Breast epithelium (tissue), 3 donors: ENCODE results near the gene FRG1.
"Not testable (repeated sequence)": the region's sequence is repeated elsewhere in the genome, so short reads cannot be mapped to it uniquely, and the experiment has no call there.

ENCODE experiments used
- POLR2A ChIP-seq: fragments of 450-650 bp; IDR thresholded peaks from one replicate; pipeline ENCODE4 v1.6.1; 2016; ENCODE audit warnings: antibody characterized with exemption, mild to moderate bottlenecking, moderate library complexity
- POLR2AphosphoS5 ChIP-seq, 3 donors: sonication (generic); formaldehyde crosslinking; IDR thresholded peaks; one replicate each; pipeline ENCODE4 v1.6.1; 2017; ENCODE audit warnings: antibody characterized with exemption in 3 of 3
- TF ChIP-seq, protein P1 (sequence below), 3 donors: fragments of 450-650 bp; IDR thresholded peaks; one replicate each; pipeline ENCODE4 v1.5.1; 2016 to 2017; ENCODE audit warnings: antibody characterized with exemption in 3 of 3, mild to moderate bottlenecking in 3 of 3, moderate library complexity in 3 of 3

DNA sequence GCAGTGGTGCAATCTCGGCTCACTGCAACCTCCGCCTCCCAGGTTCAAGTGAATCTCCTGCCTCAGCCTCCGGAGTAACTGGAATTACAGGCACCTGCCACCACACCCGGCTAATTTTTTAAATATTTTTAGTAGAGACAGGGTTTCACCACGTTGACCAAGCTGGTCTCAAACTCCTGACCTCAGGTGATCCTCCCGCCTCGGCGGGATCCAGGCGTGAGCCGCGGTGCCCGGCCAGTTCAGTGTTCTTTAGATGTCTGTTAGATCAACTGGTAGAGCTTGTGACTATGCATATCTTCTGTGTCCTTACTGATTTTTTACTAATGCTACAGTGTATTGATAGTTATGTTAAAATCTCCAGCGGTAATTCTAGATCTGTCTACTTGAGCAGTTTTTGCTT is 6.2 kb downstream of the FRG1 start:
- not testable (repeated sequence) for TF ChIP-seq POLR2A; POLR2AphosphoS5 (IDR thresholded peaks at IDR 0.05)
- TF ChIP-seq, protein P1, sequence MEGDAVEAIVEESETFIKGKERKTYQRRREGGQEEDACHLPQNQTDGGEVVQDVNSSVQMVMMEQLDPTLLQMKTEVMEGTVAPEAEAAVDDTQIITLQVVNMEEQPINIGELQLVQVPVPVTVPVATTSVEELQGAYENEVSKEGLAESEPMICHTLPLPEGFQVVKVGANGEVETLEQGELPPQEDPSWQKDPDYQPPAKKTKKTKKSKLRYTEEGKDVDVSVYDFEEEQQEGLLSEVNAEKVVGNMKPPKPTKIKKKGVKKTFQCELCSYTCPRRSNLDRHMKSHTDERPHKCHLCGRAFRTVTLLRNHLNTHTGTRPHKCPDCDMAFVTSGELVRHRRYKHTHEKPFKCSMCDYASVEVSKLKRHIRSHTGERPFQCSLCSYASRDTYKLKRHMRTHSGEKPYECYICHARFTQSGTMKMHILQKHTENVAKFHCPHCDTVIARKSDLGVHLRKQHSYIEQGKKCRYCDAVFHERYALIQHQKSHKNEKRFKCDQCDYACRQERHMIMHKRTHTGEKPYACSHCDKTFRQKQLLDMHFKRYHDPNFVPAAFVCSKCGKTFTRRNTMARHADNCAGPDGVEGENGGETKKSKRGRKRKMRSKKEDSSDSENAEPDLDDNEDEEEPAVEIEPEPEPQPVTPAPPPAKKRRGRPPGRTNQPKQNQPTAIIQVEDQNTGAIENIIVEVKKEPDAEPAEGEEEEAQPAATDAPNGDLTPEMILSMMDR (IDR thresholded peaks at IDR 0.05) = not testable (repeated sequence)
